SU-DHL-6 (cell line): ENCODE data around the gene CR2.
"Not testable (repeated sequence)": the region's sequence is repeated elsewhere in the genome, so short reads cannot be mapped to it uniquely, and the experiment has no call there.

Experiments used
- CTCF ChIP-seq: fragments of 200-600 bp; sonication (generic); IDR thresholded peaks from one replicate; pipeline ENCODE4 v1.5.1; 2017; ENCODE audit warnings: antibody characterized with exemption, mild to moderate bottlenecking, low read length, moderate library complexity; ENCODE audit not compliant: insufficient read depth, poor library complexity, severe bottlenecking
- EZH2phosphoT487 ChIP-seq: fragments of 200-600 bp; sonication (generic), shearing (Covaris generic); conservative IDR thresholded peaks from 2 replicates; pipeline ENCODE4 v1.6.1; 2018; ENCODE audit warnings: mild to moderate bottlenecking, antibody characterized with exemption, low read length, moderate library complexity, mixed read lengths

GRCh38 chr1:207525239-207525638 lies 71.1 kb downstream of the CR2 start:
- not testable (repeated sequence) for TF ChIP-seq CTCF, EZH2phosphoT487
